Brain pericyte (primary cell): ENCODE results near the gene RASEF.
"Not testable (repeated sequence)": the region's sequence is repeated elsewhere in the genome, so short reads cannot be mapped to it uniquely, and the experiment has no call there.

Experiments used
- DNase-seq: peaks from one replicate; pipeline ENCODE4 v3.0.0-alpha.2; 2012; ENCODE audit warnings: low read depth, low spot score

RASEF gene

GRCh38 chr9:83062651-83063527, at the start of gene RASEF:
Gene RASEF (minus strand): TSS chr9:83063142. CDS start chr9:83062867, 275 bp downstream.
- DNase-seq: no peak

GRCh38 chr9:83111169-83111568, 48.2 kb upstream of the RASEF start:
- DNase-seq: no peak

GRCh38 chr9:83109296-83109695, 46.4 kb upstream of the RASEF start:
- no peak for DNase-seq

DNA sequence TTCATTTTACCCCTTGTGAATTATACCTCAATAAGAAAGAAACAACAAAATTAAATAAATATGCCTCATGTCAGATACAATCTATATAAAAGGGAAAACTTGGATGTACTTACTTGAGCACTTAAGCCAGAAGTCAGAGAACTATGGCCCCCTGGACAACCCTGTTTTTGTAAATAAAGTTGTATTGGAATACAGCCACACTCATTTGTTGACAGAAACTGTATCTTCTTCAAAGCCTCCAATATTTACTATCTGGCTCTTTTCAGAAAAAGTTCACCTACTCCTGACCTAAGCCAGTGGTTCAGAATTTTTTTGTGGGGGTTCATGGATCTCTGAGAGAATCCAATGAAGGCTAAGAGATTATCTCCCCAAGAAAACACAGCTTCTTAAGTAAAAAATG, 45.3 kb upstream of the RASEF start:
- no peak for DNase-seq

GRCh38 chr9:83106772-83107171, 43.8 kb upstream of the RASEF start:
- DNase-seq: no peak

- no peak for DNase-seq
These were observed 43.3 kb upstream of the RASEF start for GRCh38 chr9:83106263-83106662.

DNA sequence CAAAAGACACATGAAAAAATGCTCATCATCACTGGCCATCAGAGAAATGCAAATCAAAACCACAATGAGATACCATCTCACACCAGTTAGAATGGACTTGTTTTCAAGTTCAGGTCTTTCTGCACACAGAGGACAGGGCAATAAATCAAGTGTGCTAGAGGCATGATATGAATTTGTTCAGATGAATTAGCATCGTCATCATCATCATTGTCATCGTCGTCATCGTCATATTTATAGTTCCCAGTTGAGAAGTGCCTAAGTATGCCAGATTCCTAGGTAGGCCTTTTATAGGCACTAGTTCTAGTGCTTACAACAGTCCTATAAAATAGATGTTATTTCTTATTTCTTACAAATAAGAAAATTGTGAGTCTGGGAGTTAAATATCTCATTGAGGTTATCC, 34.7 kb upstream of the RASEF start:
- DNase-seq: no peak

GRCh38 chr9:83093311-83093710, 30.4 kb upstream of the RASEF start:
- not testable (repeated sequence) for DNase-seq

DNA sequence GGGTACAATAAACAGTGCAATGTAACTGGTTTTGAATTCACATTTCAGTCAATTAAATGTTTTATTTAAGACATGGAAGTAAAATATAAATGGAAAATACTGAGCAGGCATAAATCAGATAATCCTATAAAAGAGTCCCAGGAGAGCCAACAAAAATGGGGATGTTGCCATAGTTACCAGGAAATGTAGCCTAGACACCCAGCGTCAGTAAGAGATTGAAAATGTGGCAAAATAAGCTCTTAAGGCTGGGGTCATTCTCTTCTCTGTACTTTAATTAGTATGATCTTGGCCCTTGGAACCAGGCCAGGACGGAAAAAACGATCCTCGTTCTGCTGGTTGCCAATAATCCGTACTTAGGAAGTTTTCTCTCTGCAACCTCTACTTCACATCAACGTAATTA, 18.9 kb upstream of the RASEF start:
- no peak for DNase-seq

DNA sequence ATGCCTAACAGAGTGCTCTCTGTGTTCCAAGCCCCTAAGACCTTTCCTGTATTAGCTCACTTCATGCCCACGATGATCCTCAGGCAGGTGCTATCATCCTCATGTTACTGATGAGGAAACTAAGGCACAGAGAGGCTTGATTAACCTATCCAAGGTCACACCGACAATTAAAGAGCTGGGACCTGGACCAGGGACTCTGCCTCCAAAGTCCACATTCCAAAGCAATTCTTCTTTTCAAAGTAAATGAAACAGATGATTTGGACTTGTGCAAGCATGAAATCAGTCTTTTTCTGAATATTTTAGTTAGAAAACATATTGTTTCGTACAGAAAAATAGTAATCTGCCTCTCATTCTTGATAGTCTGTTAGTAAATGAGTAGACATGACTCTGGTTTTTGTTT, 18.1 kb upstream of the RASEF start:
- DNase-seq: no peak

DNA sequence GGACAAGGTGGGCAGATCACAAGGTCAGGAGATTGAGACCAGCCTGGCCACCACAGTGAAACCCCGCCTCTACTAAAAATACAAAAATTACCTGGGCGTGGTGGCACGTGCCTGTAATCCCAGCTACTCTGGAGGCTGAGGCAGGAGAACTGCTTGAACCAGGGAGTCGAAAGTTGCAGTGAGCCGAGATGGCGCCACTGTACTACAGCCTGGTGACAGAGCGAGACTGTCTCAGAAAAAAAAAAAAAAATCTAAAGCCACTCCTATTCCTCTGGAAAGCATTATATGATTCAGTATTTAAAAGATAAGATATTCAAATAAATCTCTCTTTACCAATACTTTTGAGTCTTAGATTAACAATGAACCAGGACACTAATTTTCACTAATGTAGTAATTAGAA, 13.0 kb upstream of the RASEF start:
- DNase-seq: not testable (repeated sequence)

DNA sequence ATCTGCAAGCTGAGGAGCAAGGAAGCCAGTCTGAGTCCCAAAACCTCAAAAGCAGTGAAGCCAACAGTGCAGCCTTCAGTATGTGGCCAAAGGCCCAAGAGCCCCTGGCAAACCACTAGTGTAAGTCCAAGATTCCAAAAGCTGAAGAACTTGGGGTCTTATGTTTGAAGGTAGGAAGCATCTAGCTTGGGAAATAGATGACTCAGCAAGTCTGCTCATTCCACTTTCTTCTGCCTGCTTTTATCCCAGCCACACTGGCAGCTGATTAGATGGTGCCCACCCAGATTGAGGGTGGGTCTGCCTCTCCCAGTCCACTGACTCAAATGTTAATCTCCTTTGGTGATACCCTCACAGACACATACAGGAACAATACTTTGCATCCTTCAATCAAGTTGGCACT, 9.6 kb upstream of the RASEF start:
- DNase-seq: not testable (repeated sequence)

GRCh38 chr9:83071626-83072025, 8.7 kb upstream of the RASEF start:
- no peak for DNase-seq

DNA sequence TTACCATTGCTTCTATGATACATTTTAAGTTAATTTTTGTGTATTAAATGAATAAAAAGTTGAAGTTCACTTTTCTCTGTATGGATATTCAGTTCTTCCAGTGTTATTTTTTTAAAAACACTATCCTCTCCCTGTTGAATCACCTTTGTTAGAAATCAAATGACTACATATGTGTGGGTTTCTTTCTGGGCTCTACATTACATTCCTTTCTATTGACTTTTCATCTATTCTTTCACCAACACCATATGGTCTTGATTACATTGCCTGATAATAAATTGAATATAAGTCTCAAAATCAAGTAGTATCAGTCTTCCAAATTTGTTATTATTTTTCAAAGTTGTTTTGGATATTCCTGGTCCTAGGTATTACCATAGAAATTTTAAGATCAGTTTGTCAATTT, 7.3 kb upstream of the RASEF start:
- no peak for DNase-seq

- no peak for DNase-seq
These were observed 6.7 kb upstream of the RASEF start for GRCh38 chr9:83069651-83070050.

GRCh38 chr9:83068414-83068813, 5.5 kb upstream of the RASEF start:
- DNase-seq: no peak

GRCh38 chr9:83067579-83067978, 4.6 kb upstream of the RASEF start:
- no peak for DNase-seq

DNA sequence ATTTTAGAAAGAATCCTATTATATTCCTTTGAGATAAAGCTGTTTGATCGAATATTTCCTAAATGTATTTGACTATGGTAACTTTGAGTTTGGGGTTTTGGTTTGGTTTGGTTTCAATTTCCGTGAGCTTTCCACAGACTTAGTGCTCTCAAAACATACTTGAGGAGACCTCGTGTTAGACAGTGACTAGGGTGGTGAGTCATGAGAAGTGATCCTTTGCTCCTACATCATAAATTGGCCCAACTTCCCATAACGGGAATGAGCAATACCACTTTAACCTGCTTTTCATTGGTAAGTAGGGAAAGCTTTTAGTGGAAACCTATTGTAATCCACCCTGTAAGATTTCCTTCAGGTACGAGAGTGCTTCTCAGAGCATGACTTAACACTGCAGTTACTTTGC, 3.8 kb upstream of the RASEF start:
- DNase-seq: no peak

GRCh38 chr9:83065233-83065632, 2.3 kb upstream of the RASEF start:
- DNase-seq: no peak

DNA sequence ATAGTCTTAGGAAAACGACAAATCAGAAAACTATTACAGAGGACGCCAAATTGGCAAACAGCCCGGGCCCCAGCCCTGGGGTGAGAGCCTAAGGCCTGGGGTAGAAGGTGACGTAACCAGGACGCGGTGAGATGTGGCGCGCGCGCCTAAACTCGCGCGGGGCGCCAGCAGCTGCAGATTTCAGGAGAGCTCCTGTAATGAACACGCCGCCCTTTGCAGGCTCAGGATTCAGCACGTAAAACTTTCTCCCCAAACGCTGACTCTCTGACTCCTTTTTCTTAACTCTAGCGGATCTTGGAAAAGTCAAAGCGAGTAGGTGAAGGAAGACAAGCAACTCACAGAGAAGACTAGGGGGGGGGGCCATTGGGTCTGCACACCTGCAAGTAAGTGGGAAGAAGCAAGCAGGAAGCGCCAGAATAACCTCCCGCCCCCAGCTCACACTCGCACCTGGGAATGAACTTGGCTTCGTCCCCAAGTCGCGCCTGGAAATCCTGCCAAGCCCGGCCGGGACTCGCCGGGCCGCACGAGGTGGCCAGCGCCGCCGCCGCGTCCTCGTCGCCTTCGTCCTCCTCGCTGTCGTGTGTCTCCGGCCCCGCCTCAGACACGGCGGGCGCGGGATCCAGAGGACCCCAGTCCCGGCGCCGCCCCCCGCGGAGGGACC, 822 bp downstream of the RASEF start:
- no peak for DNase-seq

GRCh38 chr9:83061036-83061435, 1.9 kb downstream of the RASEF start:
- DNase-seq: no peak

GRCh38 chr9:83060556-83060955, 2.4 kb downstream of the RASEF start:
- no peak for DNase-seq

GRCh38 chr9:83059417-83059816, 3.5 kb downstream of the RASEF start:
- DNase-seq: no peak
